C4-2B (cell line): ENCODE data around the gene GALNT1.

Source experiments
- ZFX ChIP-seq: fragments of 450-650 bp; IDR thresholded peaks from 2 replicates; pipeline ENCODE4 v1.6.1; 2017
- TF ChIP-seq, protein P1 (sequence below): fragments of 450-650 bp; conservative IDR thresholded peaks from 2 replicates; pipeline ENCODE4 v1.5.1; 2017; ENCODE audit warnings: mild to moderate bottlenecking

- TF ChIP-seq, protein P1, sequence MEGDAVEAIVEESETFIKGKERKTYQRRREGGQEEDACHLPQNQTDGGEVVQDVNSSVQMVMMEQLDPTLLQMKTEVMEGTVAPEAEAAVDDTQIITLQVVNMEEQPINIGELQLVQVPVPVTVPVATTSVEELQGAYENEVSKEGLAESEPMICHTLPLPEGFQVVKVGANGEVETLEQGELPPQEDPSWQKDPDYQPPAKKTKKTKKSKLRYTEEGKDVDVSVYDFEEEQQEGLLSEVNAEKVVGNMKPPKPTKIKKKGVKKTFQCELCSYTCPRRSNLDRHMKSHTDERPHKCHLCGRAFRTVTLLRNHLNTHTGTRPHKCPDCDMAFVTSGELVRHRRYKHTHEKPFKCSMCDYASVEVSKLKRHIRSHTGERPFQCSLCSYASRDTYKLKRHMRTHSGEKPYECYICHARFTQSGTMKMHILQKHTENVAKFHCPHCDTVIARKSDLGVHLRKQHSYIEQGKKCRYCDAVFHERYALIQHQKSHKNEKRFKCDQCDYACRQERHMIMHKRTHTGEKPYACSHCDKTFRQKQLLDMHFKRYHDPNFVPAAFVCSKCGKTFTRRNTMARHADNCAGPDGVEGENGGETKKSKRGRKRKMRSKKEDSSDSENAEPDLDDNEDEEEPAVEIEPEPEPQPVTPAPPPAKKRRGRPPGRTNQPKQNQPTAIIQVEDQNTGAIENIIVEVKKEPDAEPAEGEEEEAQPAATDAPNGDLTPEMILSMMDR, result no peak
- TF ChIP-seq ZFX, result no peak
These were observed 133.0 kb downstream of the GALNT1 start for GRCh38 chr18:35714539-35714938.
